NB4 (cell line): ENCODE measurements around the gene TNRC18.

Experiments
- CTCF ChIP-seq: IDR thresholded peaks from one replicate; pipeline ENCODE4 v1.5.1; 2012; ENCODE audit warnings: low read depth, low read length
- MYC ChIP-seq: IDR thresholded peaks from 2 replicates; pipeline ENCODE4 v1.6.1; 2011; ENCODE audit warnings: low read depth, low read length
- POLR2A ChIP-seq: IDR thresholded peaks from 2 replicates; pipeline ENCODE4 v1.6.1; 2011; ENCODE audit warnings: mild to moderate bottlenecking; ENCODE audit not compliant: insufficient read length; ENCODE audit errors: extremely low read depth

- no peak for TF ChIP-seq CTCF
- no peak for TF ChIP-seq MYC
- TF ChIP-seq POLR2A: no peak
Observed at GRCh38 chr7:5337047-5337446, 86.6 kb downstream of the TNRC18 start.
